Right renal cortex interstitium (tissue), 3 donors: ENCODE measurements around the gene DDT. TPM values are rescaled to one million over a fixed set of nuclear protein-coding genes. Genes with fewer than 3 reads are reported as not detected.
"Not testable (repeated sequence)": the region's sequence is repeated elsewhere in the genome, so short reads cannot be mapped to it uniquely, and the experiment has no call there.

Experiments
- DNase-seq, 3 donors: peaks; one replicate each; pipeline ENCODE4 v3.0.0-alpha.2; 2013; ENCODE audit warnings: low read depth in 3 of 3, low spot score in 2 of 3
- polyA plus RNA-seq, 3 donors: library from polyadenylated mRNA; unstranded; fragments of 120-200 nt; gene quantifications; one replicate each; pipeline ENCODE4 v1.2.1, GENCODE V29; 2013; ENCODE audit not compliant: insufficient read length in 3 of 3

The DDT gene
- polyA plus RNA-seq, 3 donors = 57.7 to 62.1 (median 61.2) TPM

DNA sequence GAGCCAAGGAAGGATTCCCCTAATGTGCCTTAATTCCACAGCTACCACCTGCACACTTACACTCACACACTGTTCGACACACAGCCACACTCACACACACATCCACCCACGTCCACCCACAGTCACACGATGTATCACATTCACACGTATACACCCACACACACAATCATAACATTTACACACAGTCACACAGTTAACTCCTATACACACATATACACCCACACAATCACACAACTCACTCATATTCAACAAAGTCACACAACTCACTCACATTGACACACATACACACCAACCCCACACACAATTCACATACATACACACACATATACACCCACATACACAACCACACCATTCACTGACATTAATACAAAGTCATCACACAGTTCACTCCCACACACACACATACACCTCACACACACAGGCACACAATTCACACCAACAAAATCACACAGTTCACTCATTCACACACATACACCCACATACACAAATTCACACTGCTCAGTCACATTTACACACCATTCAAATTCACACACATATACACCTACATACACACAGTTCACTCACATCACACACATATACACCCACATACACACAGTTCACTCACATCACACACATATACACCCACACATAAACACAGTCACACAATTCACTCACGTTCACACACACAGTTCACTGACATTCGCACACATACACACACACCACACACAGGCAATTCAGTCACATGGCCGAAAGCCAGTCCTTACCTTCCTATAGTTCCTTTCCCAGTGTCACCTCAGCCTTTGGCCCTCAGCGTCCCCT lies 19.8 kb downstream of the DDT start:
- DNase-seq = not testable (repeated sequence)

DNA sequence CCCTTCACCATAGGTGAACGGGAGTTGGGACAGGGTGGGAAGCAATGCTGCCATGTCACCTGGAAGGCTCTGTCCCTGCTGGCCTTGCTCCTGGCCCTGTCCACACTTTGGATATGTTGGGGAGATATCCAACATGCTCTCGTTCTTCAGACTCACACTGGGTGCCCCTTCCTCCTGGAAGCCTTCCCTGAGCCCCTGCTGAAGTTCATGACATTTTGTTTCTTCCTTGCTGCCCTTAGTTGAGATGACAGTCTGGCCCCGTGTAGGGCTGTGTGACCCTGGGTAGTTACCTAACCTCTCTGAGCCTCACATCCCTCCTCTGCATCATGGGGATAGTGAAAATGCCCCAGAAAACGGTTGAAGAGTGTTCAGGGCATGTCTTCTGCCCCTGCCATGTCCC lies 20.8 kb downstream of the DDT start:
- DNase-seq = not testable (repeated sequence)

DNA sequence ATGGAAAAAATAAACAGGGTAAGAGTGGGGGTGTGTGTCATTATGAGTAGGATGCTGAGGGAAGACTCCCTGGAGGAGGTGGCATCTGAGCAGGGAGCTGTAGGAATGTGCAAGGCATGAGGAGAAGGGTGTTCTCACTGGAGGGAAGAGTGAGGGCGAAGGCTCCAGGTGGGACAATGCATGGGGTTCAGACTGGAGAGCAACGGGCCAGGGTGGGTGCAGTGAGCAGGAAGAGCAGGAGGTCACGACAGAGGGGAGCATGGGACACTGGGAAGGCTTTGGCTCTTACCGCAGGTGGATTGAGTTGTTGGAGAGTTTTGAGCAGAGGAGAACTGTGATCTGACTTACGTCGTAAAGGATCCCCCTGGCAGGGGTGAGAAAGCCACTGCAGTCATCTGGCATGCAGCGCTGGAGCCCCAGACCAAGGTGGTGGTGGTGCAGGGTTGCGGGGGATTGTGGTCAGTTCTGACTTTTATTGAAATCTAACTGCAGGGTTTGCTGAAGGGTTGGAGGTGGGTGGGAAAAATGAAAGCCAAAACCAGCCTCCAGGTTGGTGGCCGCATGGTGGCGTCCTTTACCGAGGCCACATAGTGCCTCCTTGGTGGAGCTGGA lies 21.3 kb downstream of the DDT start:
- DNase-seq = not testable (repeated sequence)

DNA sequence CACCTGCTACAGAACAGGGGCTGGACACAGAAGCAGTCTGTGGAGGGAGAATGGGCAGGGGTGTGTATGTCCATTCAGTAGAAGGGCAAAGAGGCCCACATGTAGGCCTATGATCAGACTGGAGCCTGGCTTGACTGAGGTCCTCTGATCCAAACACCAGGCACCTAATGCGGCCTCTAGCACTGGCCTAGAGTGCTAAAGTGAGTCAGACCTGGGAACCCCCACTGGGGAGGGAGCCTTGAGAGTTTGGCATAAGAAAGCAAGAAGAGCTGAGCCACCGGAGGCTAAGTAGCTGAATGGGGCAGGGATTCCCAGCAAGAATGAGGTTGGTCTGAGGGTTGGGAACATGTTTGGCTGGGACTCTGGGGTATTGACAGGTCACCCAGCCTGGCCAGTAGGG lies 22.9 kb downstream of the DDT start:
- DNase-seq = not testable (repeated sequence)

DNA sequence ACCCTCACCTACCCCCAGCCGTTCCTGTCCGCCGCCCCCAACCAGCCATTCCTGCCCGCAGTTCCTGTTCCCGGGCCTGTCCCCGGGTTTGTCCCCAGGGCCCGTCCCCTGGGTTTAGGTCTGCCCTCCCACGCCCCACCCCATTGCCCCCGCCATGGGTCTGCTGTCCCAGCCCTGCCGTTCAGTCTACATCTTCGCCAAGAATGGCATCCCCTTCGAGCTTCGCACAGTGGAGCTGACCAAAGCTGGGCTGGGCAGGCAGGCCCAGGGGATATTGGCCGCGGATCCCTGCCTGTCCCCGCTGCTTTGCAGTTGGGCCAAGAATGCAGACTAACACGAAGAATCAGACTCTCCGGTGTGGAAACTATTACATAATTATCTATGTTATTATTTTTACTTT lies 24.5 kb downstream of the DDT start:
- DNase-seq = not testable (repeated sequence)

DNA sequence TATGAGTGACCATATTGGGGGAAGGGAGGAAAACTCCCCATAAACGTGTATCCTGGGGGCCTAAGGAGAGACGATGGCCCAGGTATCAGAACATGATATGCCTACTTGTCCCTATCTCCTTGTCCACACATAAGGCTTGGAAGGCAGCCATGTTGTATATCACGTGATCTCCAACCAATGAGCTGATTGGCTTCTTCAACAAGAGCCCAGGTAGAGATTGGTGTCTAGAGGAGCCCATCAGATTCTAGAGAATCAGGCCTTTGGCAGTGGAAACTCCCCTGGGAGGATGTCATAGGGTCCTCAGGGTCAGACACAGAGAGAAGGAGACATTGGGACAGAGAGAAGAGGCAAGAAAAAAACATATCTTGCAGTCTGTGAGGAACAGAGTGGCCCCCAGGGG lies 26.9 kb downstream of the DDT start:
- DNase-seq = not testable (repeated sequence)

DNA sequence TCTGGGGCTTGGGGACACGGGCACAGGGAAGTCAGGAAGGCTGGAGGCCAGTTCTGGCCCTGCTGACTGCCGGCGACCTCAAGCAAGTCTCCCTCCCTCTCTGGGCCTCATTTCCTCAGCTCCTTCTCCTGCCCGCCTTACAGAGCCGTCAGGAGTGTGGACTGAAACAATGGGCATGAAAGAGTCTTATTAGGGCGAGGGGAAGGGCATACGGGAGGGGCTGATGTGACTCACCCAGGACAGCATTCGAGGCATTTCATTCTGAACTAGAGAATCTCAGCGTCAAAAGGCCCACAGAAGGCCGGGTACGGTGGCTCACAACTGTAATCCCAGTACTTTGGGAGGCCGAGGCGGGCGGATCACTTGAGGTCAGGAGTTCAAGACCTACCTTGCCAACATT lies 34.1 kb downstream of the DDT start:
- not testable (repeated sequence) for DNase-seq

DNA sequence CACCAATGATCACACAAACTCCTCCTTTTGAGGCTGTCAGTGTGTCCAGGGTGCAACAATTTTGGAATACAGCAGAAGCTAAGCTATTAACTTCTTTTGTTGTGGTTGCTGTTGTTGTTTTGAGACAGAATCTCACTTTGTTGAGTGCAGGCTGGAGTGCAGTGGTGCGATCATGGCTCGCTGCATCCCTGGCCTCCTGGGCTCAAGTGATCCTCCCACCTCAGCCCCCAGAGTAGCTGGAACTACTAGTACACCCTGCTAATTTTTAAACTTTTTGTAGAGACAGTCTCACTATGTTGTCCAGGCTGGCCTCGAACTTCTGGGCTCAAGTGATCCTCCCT lies 35.3 kb downstream of the DDT start:
- DNase-seq = no peak

DNA sequence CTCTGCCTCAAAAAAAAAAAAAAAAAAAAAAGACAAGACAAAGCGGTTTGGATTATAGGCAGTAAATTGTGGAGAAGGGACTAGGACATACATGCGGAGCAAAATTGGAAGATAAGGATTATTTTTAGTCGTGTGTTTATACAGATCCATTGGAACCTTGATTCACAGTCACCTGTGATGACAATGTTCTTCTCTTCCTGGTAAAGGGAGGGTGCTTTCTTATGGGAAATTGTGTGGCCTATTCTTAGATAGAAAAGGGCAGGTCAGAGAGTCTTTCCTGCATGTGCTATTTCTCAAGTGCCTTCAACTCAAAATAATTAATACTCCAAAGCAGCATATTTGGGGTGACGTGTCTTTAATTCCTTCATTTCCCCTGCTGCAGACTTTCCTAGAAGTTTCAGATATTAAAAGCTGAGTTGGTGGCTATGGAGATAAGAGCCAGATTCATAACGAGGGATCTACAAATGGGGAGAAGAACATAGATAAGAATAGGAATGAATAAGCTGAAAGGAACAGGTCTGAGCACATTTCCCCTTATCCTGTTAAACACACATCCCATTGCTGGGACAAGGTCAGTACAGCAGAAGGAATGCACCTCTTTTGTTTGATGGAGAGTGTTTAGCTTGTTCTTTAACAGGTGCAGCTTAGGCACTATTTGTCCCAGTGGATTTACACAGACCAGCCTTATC lies 35.8 kb downstream of the DDT start:
- no peak for DNase-seq

DNA sequence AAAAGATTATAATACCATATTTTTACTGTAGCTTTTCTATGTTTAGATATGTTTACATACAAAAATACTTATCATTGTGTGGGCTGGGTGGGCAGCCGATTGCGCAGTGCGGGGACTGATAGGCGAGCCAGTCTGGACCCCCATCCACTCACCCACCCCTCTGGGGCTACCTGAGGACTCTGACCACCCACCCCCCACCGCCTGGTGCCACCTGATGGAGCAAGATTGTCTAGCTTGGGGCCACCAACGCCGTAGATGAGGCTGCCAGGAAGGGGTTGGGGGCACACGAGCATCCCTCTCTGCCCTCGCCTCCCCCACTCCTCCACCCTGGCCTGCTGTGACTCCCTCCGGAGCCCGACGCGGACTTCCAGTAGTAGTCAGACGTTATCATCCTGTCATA lies 47.7 kb downstream of the DDT start:
- no peak for DNase-seq

DNA sequence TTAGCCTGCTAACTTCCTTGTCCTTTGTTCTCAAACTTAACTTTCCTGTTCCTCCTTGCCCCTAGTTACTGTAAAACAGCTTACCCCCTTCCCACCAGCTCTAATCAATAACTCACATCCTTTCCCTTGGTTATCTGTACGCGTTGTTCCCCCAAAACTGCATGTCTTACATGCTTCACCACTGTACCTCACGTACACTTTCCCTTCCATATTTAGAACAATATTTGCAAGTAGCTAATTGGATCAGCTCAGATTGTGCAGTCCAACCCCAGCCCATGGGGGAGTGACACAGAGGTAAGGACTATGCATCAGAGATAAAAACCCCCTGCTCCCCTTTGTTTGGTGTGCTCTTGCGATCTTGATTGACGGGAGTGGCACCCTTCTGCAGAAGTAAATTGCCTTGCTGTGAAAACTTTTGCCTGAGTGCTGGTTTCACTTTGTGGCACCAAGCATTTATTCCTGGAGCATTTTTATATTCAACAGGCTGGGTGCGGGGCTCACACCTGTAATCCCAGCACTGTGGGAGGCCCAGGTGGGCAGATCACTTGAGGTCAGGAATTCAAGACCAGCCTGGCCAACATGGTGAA lies 49.1 kb downstream of the DDT start:
- DNase-seq = no peak

DNA sequence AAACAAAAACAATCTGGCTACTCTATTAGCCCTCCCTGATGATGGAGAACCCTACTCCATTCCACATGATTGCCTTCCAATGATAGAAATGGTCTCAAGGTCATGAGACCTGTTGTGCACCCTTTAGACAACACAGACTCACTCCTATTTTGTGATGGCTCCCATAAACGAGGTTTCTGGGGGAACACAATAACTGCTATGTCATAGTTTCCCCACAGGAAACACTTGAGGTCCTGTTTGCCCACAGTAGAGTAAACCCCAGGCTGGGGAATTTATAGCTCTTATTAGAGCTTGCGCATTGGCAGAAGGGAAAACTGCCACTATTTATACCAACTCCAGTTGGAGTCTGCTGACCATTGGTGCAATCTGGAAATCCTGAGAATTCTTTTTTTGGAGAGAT lies 51.3 kb downstream of the DDT start:
- DNase-seq = no peak

DNA sequence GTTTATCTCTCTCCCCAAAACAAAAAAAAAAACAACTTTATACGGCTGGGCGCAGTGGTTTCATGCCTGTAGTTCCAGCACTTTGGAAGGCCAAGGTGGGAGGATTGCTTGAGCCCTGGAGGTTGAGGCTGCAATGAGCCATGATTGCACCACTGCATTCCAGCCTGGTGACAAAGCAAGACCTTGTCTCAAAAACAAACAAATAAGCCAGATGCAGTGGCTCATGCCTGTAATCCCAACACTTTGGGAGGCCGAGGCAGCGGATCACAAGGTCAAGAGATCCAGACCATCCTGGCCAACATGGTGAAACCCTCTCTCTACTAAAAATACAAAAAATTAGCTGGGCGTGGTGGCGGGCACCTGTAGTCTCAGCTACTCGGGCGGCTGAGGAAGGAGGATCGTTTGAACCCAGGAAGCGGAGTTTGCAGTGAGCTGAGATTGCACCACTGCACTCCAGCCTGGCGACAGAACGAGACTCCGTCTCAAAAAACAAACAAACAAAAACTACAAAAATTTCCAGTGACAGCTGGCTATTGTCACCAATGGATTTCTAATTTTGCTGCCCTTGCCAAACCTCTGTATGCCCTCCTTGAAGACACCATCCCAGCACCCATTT lies 52.5 kb downstream of the DDT start:
- DNase-seq = not testable (repeated sequence)

Other genes with a start within 250 kb of the DDT start
- gene ZNF70, start 223.3 kb downstream of the DDT start, polyA plus RNA-seq = 1 to 10 TPM; 4.7 to 5.5 (median 5.0) TPM
- 1 to 10 TPM in 1 of 3 donors, under 1 TPM in 2; 0.35 to 1.1 (median 0.58) TPM for gene VPREB3, start 220.0 kb downstream of the DDT start, polyA plus RNA-seq
- 1 to 10 TPM; 2.2 to 2.5 (median 2.3) TPM for gene C22orf15, start 211.5 kb downstream of the DDT start, polyA plus RNA-seq
- gene CHCHD10, start 206.5 kb downstream of the DDT start, polyA plus RNA-seq = 10 to 100 TPM; 57.4 to 75.6 (median 61.0) TPM
- 10 to 100 TPM; 14.2 to 16.7 (median 14.8) TPM for gene MMP11, start 201.6 kb downstream of the DDT start, polyA plus RNA-seq
- 100 to 1,000 TPM; 205 to 225 (median 224) TPM for gene SMARCB1, start 187.5 kb downstream of the DDT start, polyA plus RNA-seq
- gene DERL3, start 135.4 kb downstream of the DDT start, polyA plus RNA-seq = 1 to 10 TPM; 2.1 to 4.1 (median 3.8) TPM
- gene SLC2A11, start 116.6 kb downstream of the DDT start, polyA plus RNA-seq = 10 to 100 TPM; 20.1 to 22.5 (median 20.8) TPM
- gene MIF, start 80.1 kb downstream of the DDT start, polyA plus RNA-seq = 100 to 1,000 TPM; 145 to 194 (median 161) TPM
- gene GSTT2B, start 13.2 kb downstream of the DDT start, polyA plus RNA-seq = 10 to 100 TPM in 2 of 3 donors, 1 to 10 TPM in 1; 5.0 to 20.3 (median 17.0) TPM
- gene DDTL, start 7.6 kb downstream of the DDT start, polyA plus RNA-seq = 1 to 10 TPM; 6.0 to 8.2 (median 7.3) TPM
- 1 to 10 TPM in 2 of 3 donors, not detected in 1; 2.5 to 4.8 TPM for gene GSTT2, start 5.7 kb upstream of the DDT start, polyA plus RNA-seq
- not detected for gene GSTT4, start 31.0 kb upstream of the DDT start, polyA plus RNA-seq
- gene CABIN1, start 36.9 kb upstream of the DDT start, polyA plus RNA-seq = 10 to 100 TPM; 36.2 to 42.5 (median 41.8) TPM
- gene SUSD2, start 207.0 kb upstream of the DDT start, polyA plus RNA-seq = 10 to 100 TPM in 2 of 3 donors, 1 to 10 TPM in 1; 8.4 to 17.8 (median 17.2) TPM